ENCODE data around the gene MGLL. TPM values are rescaled to one million over a fixed set of nuclear protein-coding genes. Genes with fewer than 3 reads are reported as not detected.
A peak's percentile ranks its signal among the peaks of the same experiment; 100 is the strongest.

MGLL gene
- total RNA-seq, 1 donor from 2014 or later, result 36.4 TPM

GRCh38 chr3:127812151-127812550 is 10.2 kb downstream of the MGLL start:
- DNase-seq, result no peak

GRCh38 chr3:127811717-127812116 is 10.6 kb downstream of the MGLL start:
- no peak for DNase-seq

GRCh38 chr3:127809611-127810010 is 12.7 kb downstream of the MGLL start:
- no peak for DNase-seq

- DNase-seq, result no peak
Observed at GRCh38 chr3:127809211-127809610, 13.1 kb downstream of the MGLL start.

- DNase-seq, result no peak
Observed at GRCh38 chr3:127808197-127808596, 14.1 kb downstream of the MGLL start.

- DNase-seq, result no peak
Observed at GRCh38 chr3:127805026-127805753, 17.1 kb downstream of the MGLL start.

- no peak for DNase-seq
Observed at GRCh38 chr3:127804141-127804540, 18.2 kb downstream of the MGLL start.

GRCh38 chr3:127803619-127804018 is 18.7 kb downstream of the MGLL start:
- no peak for DNase-seq

- DNase-seq, result no peak
Observed at GRCh38 chr3:127802606-127803005, 19.7 kb downstream of the MGLL start.

GRCh38 chr3:127801731-127802313 is 20.5 kb downstream of the MGLL start:
- no peak for DNase-seq

- DNase-seq, result no peak
Observed at GRCh38 chr3:127800508-127800907, 21.8 kb downstream of the MGLL start.

GRCh38 chr3:127799476-127800222 is 22.7 kb downstream of the MGLL start:
- DNase-seq, result no peak

- no peak for DNase-seq
Observed at GRCh38 chr3:127798716-127799115, 23.6 kb downstream of the MGLL start.

- DNase-seq, result no peak
Observed at GRCh38 chr3:127796831-127797150, 25.5 kb downstream of the MGLL start.

- no peak for DNase-seq
Observed at GRCh38 chr3:127796045-127796830, 26.1 kb downstream of the MGLL start.

GRCh38 chr3:127794972-127795371 is 27.3 kb downstream of the MGLL start:
- DNase-seq, result no peak

GRCh38 chr3:127794402-127794801 is 27.9 kb downstream of the MGLL start:
- DNase-seq, result no peak

GRCh38 chr3:127792541-127793292 is 29.6 kb downstream of the MGLL start:
- DNase-seq, result peak; percentile 84

GRCh38 chr3:127791221-127791913 is 30.9 kb downstream of the MGLL start:
- peak; percentile 74 for DNase-seq

- DNase-seq, result no peak
Observed at GRCh38 chr3:127790882-127791183, 31.5 kb downstream of the MGLL start.
